Astrocyte (in vitro differentiated cells and primary cell): ENCODE data around the gene TYK2. TPM values are rescaled to one million over a fixed set of nuclear protein-coding genes. Genes with fewer than 3 reads are reported as not detected.

Experiments
- DNase-seq: peaks from one replicate; pipeline ENCODE4 v3.0.0-alpha.2; 2010; ENCODE audit warnings: low read depth
- FAIRE-seq: peaks from 2 replicates; lab custom pipeline; 2011; peaks lifted over from hg19 to GRCh38; lab: Jason Lieb, UNC
- H2AFZ ChIP-seq: 2 replicates; pipeline ENCODE4 v1.6.0; 2012; ENCODE audit warnings: low read depth, low read length, inconsistent platforms
- H3K27ac ChIP-seq: 2 replicates; pipeline ENCODE4 v1.5.1; 2011; ENCODE audit warnings: low read depth, low read length, inconsistent platforms
- H3K27me3 ChIP-seq: 2 replicates; pipeline ENCODE4 v1.6.0; 2011; ENCODE audit warnings: low read length, inconsistent platforms; ENCODE audit not compliant: insufficient read depth
- H3K36me3 ChIP-seq: 2 replicates; pipeline ENCODE4 v1.5.1; 2011; ENCODE audit warnings: low read length, inconsistent platforms; ENCODE audit not compliant: insufficient read depth
- H3K4me1 ChIP-seq: 2 replicates; pipeline ENCODE4 v1.5.1; 2011; ENCODE audit warnings: low read length, inconsistent platforms; ENCODE audit not compliant: insufficient read depth
- H3K4me2 ChIP-seq: 2 replicates; pipeline ENCODE4 v1.6.0; 2012; ENCODE audit warnings: low read length, inconsistent platforms
- H3K4me3 ChIP-seq: 2 replicates; pipeline ENCODE4 v1.5.1; 2011; ENCODE audit warnings: low read depth, mild to moderate bottlenecking, low read length, inconsistent platforms; ENCODE audit not compliant: insufficient read depth
- H3K79me2 ChIP-seq: 2 replicates; pipeline ENCODE4 v1.6.0; 2012; ENCODE audit warnings: mild to moderate bottlenecking, low read length, inconsistent platforms; ENCODE audit not compliant: insufficient read depth
- H3K9ac ChIP-seq: 2 replicates; pipeline ENCODE4 v1.6.0; 2012; ENCODE audit warnings: mild to moderate bottlenecking, low read length, inconsistent platforms
- H3K9me3 ChIP-seq: 2 replicates; pipeline ENCODE4 v1.5.1; 2012; ENCODE audit warnings: low read depth, mild to moderate bottlenecking, low read length, inconsistent platforms; ENCODE audit not compliant: insufficient read depth
- H4K20me1 ChIP-seq: 2 replicates; pipeline ENCODE4 v1.6.0; 2012; ENCODE audit warnings: low read length, inconsistent platforms; ENCODE audit not compliant: insufficient read depth
- H3K27ac Mint-ChIP-seq: one replicate; pipeline ENCODE4 v1.8.0; 2021; ENCODE audit warnings: mild to moderate bottlenecking, mixed read lengths; ENCODE audit not compliant: unreplicated experiment
- H3K27me3 Mint-ChIP-seq: one replicate; pipeline ENCODE4 v1.8.0; 2021; ENCODE audit warnings: low read depth, mixed read lengths; ENCODE audit not compliant: unreplicated experiment
- H3K36me3 Mint-ChIP-seq: one replicate; pipeline ENCODE4 v1.8.0; 2021; ENCODE audit warnings: low read depth, mixed read lengths; ENCODE audit not compliant: unreplicated experiment
- H3K4me1 Mint-ChIP-seq: one replicate; pipeline ENCODE4 v1.8.0; 2021; ENCODE audit warnings: low read depth, mixed read lengths; ENCODE audit not compliant: unreplicated experiment
- H3K4me3 Mint-ChIP-seq: one replicate; pipeline ENCODE4 v1.8.0; 2021; ENCODE audit warnings: mild to moderate bottlenecking, moderate library complexity, mixed read lengths; ENCODE audit not compliant: unreplicated experiment
- H3K9me3 Mint-ChIP-seq: one replicate; pipeline ENCODE4 v1.8.0; 2021; ENCODE audit warnings: mild to moderate bottlenecking, mixed read lengths; ENCODE audit not compliant: unreplicated experiment
- CTCF ChIP-seq: IDR thresholded peaks from 2 replicates; pipeline ENCODE4 v1.5.1; 2011; ENCODE audit warnings: low read depth, mild to moderate bottlenecking, inconsistent platforms, low read length, moderate library complexity; ENCODE audit not compliant: insufficient read depth
- EZH2 ChIP-seq: IDR thresholded peaks from 2 replicates; pipeline ENCODE4 v1.6.1; 2012; ENCODE audit warnings: mild to moderate bottlenecking, low read length, inconsistent platforms; ENCODE audit not compliant: insufficient read depth
- total RNA-seq: library from RNA; stranded (reverse); gene quantifications from 2 replicates; pipeline ENCODE4 v1.2.1, GENCODE V29; 2021

TYK2 gene
- total RNA-seq, 1 donor from 2014 or later, result 76.5 TPM

GRCh38 chr19:10404888-10405820, 24.8 kb upstream of the TYK2 start:
- Mint-ChIP-seq H3K27ac (no peak overlapping the region), H3K27me3 (peaks cover 12% of the 10 kb centered on the region), H3K4me3 (peak overlapping the region; percentile 99), H3K36me3 (peaks cover 8% of the 10 kb centered on the region), H3K9me3 (peaks cover 2% of the 10 kb centered on the region), H3K4me1 (peaks cover 21% of the 10 kb centered on the region)
- peaks cover 30% of the 10 kb centered on the region for H4K20me1 ChIP-seq
- peak overlapping the region; percentile 92 for H3K4me2 ChIP-seq
- peaks cover 2% of the 10 kb centered on the region for H3K27me3 ChIP-seq
- peaks cover 5% of the 10 kb centered on the region for H3K36me3 ChIP-seq
- H2AFZ ChIP-seq, result peak overlapping the region; percentile 99
- H3K4me3 ChIP-seq, result peak overlapping the region; percentile 99
- peak overlapping the region; percentile 99 for H3K9ac ChIP-seq
- peaks cover 32% of the 10 kb centered on the region for H3K79me2 ChIP-seq
- TF ChIP-seq EZH2 (peak; percentile 42), CTCF (no peak)
- FAIRE-seq, result no peak
- no peaks in the 10 kb centered on the region for H3K9me3 ChIP-seq
- no peak for DNase-seq
- H3K4me1 ChIP-seq, result peaks cover 31% of the 10 kb centered on the region
- H3K27ac ChIP-seq, result no peak overlapping the region

GRCh38 chr19:10403137-10404021, 23.0 kb upstream of the TYK2 start, which contains the start of gene CDC37:
Gene CDC37 (minus strand): TSS chr19:10403542. CDS start chr19:10403479, 63 bp downstream.
- H3K27me3 ChIP-seq, result peaks cover 2% of the 10 kb centered on the region
- H3K4me2 ChIP-seq, result peak within 1 kb of the TSS; percentile 92
- peak; percentile 88 for DNase-seq
- H2AFZ ChIP-seq, result peak within 1 kb of the TSS; percentile 99
- H3K9me3 Mint-ChIP-seq, result no peaks in the 10 kb centered on the region
- peaks cover 43% of the 10 kb centered on the region for H4K20me1 ChIP-seq
- peak within 1 kb of the TSS; percentile 99 for H3K9ac ChIP-seq
- peaks cover 7% of the 10 kb centered on the region for H3K36me3 ChIP-seq
- H3K27me3 Mint-ChIP-seq, result peaks cover 12% of the 10 kb centered on the region
- no peaks in the 10 kb centered on the region for H3K9me3 ChIP-seq
- peak within 1 kb of the TSS; percentile 94 for H3K27ac Mint-ChIP-seq
- peaks cover 16% of the 10 kb centered on the region for H3K4me1 Mint-ChIP-seq
- peaks cover 24% of the 10 kb centered on the region for H3K4me1 ChIP-seq
- H3K79me2 ChIP-seq, result peaks cover 50% of the 10 kb centered on the region
- H3K36me3 Mint-ChIP-seq, result peaks cover 11% of the 10 kb centered on the region
- peak within 1 kb of the TSS; percentile 99 for H3K4me3 Mint-ChIP-seq
- H3K27ac ChIP-seq, result peak within 1 kb of the TSS; percentile 78
- peak within 1 kb of the TSS; percentile 99 for H3K4me3 ChIP-seq
- FAIRE-seq, result no peak
- TF ChIP-seq CTCF, result no peak
- TF ChIP-seq EZH2, result no peak
